Skeletal muscle tissue (tissue), 4 donors: ENCODE measurements around the gene OCLN. TPM values are rescaled to one million over a fixed set of nuclear protein-coding genes. Genes with fewer than 3 reads are reported as not detected.
"Not testable (repeated sequence)": the region's sequence is repeated elsewhere in the genome, so short reads cannot be mapped to it uniquely, and the experiment has no call there.

Experiments used
- H3K27ac ChIP-seq: one replicate; pipeline ENCODE4 v1.7.0; 2013; ENCODE audit warnings: mild to moderate bottlenecking, low read depth, low read length, inconsistent platforms
- H3K27me3 ChIP-seq, 3 donors: one replicate each; pipeline ENCODE4 v1.7.0; 2013; ENCODE audit warnings: low read length in 3 of 3; ENCODE audit not compliant: control insufficient read depth in 3 of 3, insufficient read depth in 3 of 3
- H3K36me3 ChIP-seq, 3 donors: one replicate each; pipeline ENCODE4 v1.7.0; 2013; ENCODE audit warnings: low read length in 3 of 3; ENCODE audit not compliant: control insufficient read depth in 3 of 3, insufficient read depth in 3 of 3
- H3K4me1 ChIP-seq, 3 donors: one replicate each; pipeline ENCODE4 v1.7.0; 2013; ENCODE audit warnings: low read length in 3 of 3, mild to moderate bottlenecking in 3 of 3; ENCODE audit not compliant: control insufficient read depth in 3 of 3, insufficient read depth in 3 of 3
- H3K4me3 ChIP-seq, 3 donors: one replicate each; pipeline ENCODE4 v1.7.0; 2013; ENCODE audit warnings: low read length in 3 of 3
- H3K9ac ChIP-seq, 3 donors: one replicate each; pipeline ENCODE4 v1.7.0; 2013; ENCODE audit warnings: low read length in 3 of 3, mild to moderate bottlenecking in 3 of 3, moderate library complexity in 2 of 3, low read depth in 1 of 3
- H3K9me3 ChIP-seq, 3 donors: one replicate each; pipeline ENCODE4 v1.7.0; 2013; ENCODE audit warnings: low read length in 3 of 3; ENCODE audit not compliant: control insufficient read depth in 3 of 3
- total RNA-seq: library from RNA; depleted of rRNA; stranded (reverse); fragments of >200 nt; gene quantifications from one replicate; pipeline ENCODE4 v1.2.3, GENCODE V29; 2014
- donor health status: Osteomylitis.

The OCLN gene
- total RNA-seq, 1 donor from 2014 or later = 0.52 TPM

- Histone ChIP-seq H3K27me3 (no peaks in the 10 kb centered on the region), H3K27ac (no peak overlapping the region), H3K9me3 (no peaks in the 10 kb centered on the region), H3K4me3 (no peak overlapping the region), H3K36me3 (no peaks in the 10 kb centered on the region), H3K9ac (no peak overlapping the region), H3K4me1 (no peaks in the 10 kb centered on the region)
These were observed 30.4 kb upstream of the OCLN start for GRCh38 chr5:69462170-69462569.

DNA sequence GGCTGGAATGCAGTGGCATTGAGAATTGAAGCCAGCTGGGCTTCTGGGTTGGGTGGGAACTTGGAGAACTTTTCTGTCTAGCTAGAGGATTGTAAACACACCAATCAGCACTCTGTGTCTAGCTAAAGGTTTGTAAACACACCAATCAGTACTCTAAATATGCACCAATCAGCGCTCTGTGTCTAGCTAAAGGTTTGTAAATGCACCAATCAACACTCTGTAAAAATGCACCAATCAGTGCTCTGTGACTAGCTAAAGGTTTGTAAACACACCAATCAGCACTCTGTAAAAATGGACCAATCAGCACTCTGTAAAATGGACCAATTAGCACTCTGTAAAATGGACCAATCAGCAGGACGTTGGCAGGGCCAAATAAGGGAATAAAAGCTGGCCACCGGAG is 26.2 kb upstream of the OCLN start:
- H3K27me3 ChIP-seq, H3K4me1 ChIP-seq, H3K27ac ChIP-seq, H3K36me3 ChIP-seq, H3K9me3 ChIP-seq, H3K9ac ChIP-seq, H3K4me3 ChIP-seq: not testable (repeated sequence)

DNA sequence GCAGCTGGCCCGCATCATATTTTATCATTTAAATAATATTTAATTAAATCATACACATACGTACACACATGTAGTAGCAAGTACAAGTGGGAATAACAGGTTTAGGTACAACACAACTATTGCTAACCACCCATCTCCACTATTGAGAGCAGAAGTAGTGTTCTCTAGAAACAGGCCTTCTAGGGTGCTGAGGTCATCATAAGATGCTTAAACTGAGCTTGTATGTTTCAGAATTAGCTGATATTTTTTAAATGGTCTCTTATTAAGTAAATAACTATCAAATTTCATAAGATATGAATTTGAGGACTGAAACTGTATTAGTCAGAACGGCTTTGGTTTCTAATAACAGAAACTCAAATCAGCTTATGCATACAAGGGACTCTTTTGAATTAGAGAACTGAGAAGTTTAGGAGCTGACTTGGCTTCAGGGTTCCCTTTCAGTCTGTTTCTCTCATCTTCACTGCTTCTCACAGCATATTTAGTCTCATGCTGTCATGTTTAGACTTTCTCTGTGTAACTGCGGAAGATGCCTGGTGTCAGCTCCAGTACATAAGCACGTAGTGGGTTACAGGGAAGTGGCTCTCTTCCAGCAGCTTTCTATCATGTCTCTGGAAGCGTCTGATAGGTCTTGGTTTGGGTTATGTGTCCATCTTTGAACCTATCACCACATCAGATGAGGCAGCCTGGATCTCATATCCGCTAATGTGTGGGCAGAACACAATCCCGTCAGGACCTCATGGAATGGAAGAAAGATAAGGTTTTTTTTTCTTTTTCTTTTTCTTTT is 25.0 kb upstream of the OCLN start:
- Histone ChIP-seq H3K4me1 (no peaks in the 10 kb centered on the region), H3K4me3 (no peak overlapping the region), H3K36me3 (no peaks in the 10 kb centered on the region), H3K27ac (no peak overlapping the region), H3K27me3 (no peaks in the 10 kb centered on the region), H3K9me3 (peaks cover 0 to 3% (median 0%) of the 10 kb centered on the region in 3 donors), H3K9ac (no peak overlapping the region)

DNA sequence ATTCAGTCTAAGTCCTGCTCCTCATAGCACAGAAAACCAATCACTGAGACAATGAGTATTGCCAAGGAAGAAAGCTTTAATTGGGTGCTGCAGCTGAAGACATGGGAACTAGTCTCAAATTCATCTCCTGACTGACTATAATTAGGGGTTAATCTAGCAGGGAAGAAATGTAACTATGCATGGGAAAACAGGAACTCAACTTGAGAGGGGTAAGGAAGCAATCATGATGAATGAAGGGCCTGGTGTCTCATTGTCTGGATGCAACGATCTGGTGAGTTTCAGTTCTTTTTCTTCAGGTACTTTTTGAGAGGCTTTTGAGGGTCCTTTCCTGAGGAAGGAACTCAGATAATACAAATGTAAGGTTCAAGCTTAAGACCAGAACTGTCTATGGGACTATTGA is 24.0 kb upstream of the OCLN start:
- Histone ChIP-seq H3K27me3 (no peaks in the 10 kb centered on the region), H3K36me3 (no peaks in the 10 kb centered on the region), H3K9ac (no peak overlapping the region), H3K9me3 (peaks cover 0 to 3% (median 0%) of the 10 kb centered on the region in 3 donors), H3K4me1 (no peaks in the 10 kb centered on the region), H3K27ac (no peak overlapping the region), H3K4me3 (no peak overlapping the region)

DNA sequence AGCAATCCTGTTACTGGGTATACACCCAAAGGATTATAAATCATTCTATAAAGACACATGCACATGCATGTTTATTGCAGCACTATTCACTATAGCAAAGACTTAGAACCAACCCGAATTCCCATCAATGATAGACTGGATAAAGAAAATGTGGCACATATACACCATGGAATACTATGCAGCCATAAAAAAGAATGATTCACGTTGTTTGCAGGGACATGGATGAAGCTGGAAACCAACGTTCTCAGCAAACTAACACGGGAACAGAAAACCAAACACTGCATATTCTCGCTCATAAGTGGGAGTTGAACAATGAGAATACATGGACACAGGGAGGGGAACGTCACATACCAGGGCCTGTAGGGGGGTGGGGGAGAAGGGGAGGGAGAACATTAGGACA is 21.1 kb upstream of the OCLN start:
- not testable (repeated sequence) for H3K4me3 ChIP-seq, H3K4me1 ChIP-seq, H3K27ac ChIP-seq, H3K27me3 ChIP-seq, H3K9ac ChIP-seq, H3K36me3 ChIP-seq, H3K9me3 ChIP-seq

- not testable (repeated sequence) for H3K27ac ChIP-seq, H3K9ac ChIP-seq, H3K4me3 ChIP-seq, H3K36me3 ChIP-seq, H3K27me3 ChIP-seq, H3K9me3 ChIP-seq, H3K4me1 ChIP-seq
These were observed 20.0 kb upstream of the OCLN start for GRCh38 chr5:69472535-69473143.

- Histone ChIP-seq H3K4me1 (no peaks in the 10 kb centered on the region), H3K4me3 (no peak overlapping the region), H3K9ac (no peak overlapping the region), H3K27me3 (no peaks in the 10 kb centered on the region), H3K9me3 (no peaks in the 10 kb centered on the region), H3K36me3 (no peaks in the 10 kb centered on the region), H3K27ac (no peak overlapping the region)
These were observed 15.4 kb upstream of the OCLN start for GRCh38 chr5:69477170-69477569.

DNA sequence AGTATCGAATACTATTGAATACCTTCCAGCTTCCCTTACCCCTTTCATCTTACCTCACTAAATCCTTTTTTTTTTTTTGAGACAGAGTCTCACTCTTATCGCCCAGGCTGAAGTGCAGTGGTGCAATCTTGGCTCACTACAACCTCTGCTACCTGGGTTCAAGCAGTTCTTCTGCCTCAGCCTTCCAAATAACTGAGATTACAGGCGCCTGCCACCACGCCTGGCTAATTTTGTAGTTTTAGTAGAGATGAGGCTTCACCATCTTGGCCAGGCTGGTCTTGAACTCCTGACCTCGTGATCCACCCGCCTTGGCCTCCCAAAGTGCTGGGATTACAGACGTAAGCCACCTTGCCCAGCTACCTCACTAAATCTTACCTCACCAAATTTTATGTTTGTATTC is 14.3 kb upstream of the OCLN start:
- H3K27me3 ChIP-seq, H3K9ac ChIP-seq, H3K9me3 ChIP-seq, H3K4me1 ChIP-seq, H3K27ac ChIP-seq, H3K36me3 ChIP-seq, H3K4me3 ChIP-seq: not testable (repeated sequence)

DNA sequence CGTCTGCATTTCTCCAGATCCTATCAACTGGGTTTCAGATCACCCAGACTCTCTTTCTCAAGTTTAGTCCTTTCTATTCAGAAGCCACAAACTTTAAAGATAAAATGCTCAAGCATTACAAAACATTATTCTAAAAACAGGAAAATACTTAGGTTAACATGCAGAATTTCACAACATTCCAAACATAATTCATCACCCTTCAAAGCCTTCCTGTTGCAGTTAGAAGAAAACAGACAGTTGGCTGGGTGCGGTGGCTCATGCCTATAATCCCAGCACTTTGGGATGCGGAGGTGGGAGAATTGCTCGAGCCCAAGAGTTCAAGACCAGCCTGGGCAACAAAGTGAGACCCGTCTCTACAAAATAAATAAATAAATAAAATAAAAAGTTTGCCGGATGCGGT is 7.7 kb upstream of the OCLN start:
- H3K4me1 ChIP-seq = no peaks in the 10 kb centered on the region
- H3K36me3 ChIP-seq = no peaks in the 10 kb centered on the region
- H3K9me3 ChIP-seq = no peaks in the 10 kb centered on the region
- peaks cover 0 to 4% (median 3%) of the 10 kb centered on the region in 3 donors for H3K27me3 ChIP-seq
- H3K27ac ChIP-seq = no peak overlapping the region
- H3K9ac ChIP-seq = no peak overlapping the region
- H3K4me3 ChIP-seq = no peak overlapping the region

DNA sequence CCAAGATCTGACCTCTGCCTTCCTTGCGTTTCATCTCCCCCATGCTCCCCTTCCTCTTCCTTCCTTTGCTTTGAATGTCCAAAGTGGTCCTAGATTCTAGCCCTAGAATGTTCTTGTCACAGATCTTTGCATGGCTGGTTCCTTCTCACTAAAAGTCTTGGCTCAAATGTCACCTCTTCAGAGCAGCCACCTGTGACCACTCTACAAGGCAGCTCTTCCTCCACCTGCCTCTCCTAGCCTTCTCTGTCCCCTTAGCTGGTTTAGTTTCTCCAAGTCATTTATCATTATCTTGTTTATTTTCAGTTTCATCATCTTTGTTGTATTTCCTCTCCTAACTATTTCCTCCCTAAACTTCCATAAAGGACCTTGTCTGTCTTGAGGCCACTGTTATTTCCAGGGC is 7.1 kb upstream of the OCLN start:
- Histone ChIP-seq H3K9me3 (no peaks in the 10 kb centered on the region), H3K27me3 (peaks cover 0 to 4% (median 3%) of the 10 kb centered on the region in 3 donors), H3K36me3 (no peaks in the 10 kb centered on the region), H3K4me1 (no peaks in the 10 kb centered on the region), H3K27ac (no peak overlapping the region), H3K9ac (no peak overlapping the region), H3K4me3 (no peak overlapping the region)
